Measurements from ENCODE around the gene GAB1.

The GAB1 gene

DNA sequence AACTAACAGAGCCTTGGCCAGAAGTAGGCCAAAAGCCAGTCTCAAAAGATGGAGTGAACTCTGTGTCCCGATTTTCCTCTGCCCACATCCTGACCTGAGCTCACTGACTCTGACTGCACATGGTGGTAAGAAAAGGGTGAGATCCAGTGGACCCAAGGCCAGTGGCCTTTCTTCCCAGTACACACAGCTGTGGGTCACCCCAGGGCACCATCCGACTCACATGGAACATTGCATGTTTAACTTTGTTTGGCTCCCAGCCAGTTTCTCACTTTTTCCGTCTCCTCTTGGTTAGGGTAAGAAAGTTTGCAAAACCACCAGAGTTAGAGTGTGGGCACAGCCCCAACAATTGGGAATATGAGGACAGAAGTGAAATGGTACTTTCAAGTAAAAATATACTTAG lies 69.8 kb downstream of the GAB1 start:
- Histone ChIP-seq H3K79me1 (replicated peaks; ENCODE audit: low read length, poor library complexity, severe bottlenecking) (peaks cover 28% of the 10 kb centered on the region), H3K9ac (ENCODE audit: low read length) (peak overlapping the region; percentile 20), H2BK12ac (ENCODE audit: low read length in 2 of 2) (peak overlapping the region; percentile 40 to 59), H4K8ac (ENCODE audit: low read length) (no peak overlapping the region), H3K4me3 (ENCODE audit: insufficient read depth in 1 of 2, low read depth in 1 of 2, low read length in 2 of 2) (no peak overlapping the region), H2BK5ac (ENCODE audit: low read depth, low read length, poor library complexity, severe bottlenecking) (no peak overlapping the region), H2BK120ac (ENCODE audit: low read depth, low read length) (peak overlapping the region; percentile 73), H3K4me2 (ENCODE audit: low read length, poor library complexity, severe bottlenecking) (no peak overlapping the region), H2AK5ac (ENCODE audit: low read length, severe bottlenecking) (no peak overlapping the region), H4K91ac (ENCODE audit: low read length) (peak overlapping the region; percentile 52), H2AFZ (ENCODE audit: low read depth, low read length) (no peak overlapping the region), H3K27ac (ENCODE audit: low read length, poor library complexity, severe bottlenecking) (no peak overlapping the region), H3K36me3 (ENCODE audit: control insufficient read depth in 1 of 2, insufficient read depth in 2 of 2, low read depth in 1 of 2, low read length in 2 of 2) (no peaks in the 10 kb centered on the region), H3K23ac (ENCODE audit: low read length in 2 of 2) (no peak overlapping the region), H3K27me3 (ENCODE audit: control insufficient read depth in 1 of 2, insufficient read depth in 1 of 2, low read length in 2 of 2) (no peaks in the 10 kb centered on the region), H2BK15ac (ENCODE audit: low read depth, poor library complexity, severe bottlenecking) (no peak overlapping the region), H3K4ac (ENCODE audit: low read depth in 1 of 2, low read length in 2 of 2) (peak overlapping the region in 1 of 2 experiments; percentile 67), H3K14ac (ENCODE audit: low read length in 2 of 2) (no peak overlapping the region), H3K9me3 (ENCODE audit: control insufficient read depth, low read length) (no peaks in the 10 kb centered on the region), H3K4me1 (ENCODE audit: control insufficient read depth, insufficient read depth, low read depth, low read length) (peaks cover 7% of the 10 kb centered on the region), H3K18ac (ENCODE audit: low read depth in 1 of 2, low read length in 2 of 2) (peak overlapping the region; percentile 5 to 66)
- 45% methylated on average over 3 of the region's 3 CpGs for WGBS
- peak; percentile 92 for DNase-seq

DNA sequence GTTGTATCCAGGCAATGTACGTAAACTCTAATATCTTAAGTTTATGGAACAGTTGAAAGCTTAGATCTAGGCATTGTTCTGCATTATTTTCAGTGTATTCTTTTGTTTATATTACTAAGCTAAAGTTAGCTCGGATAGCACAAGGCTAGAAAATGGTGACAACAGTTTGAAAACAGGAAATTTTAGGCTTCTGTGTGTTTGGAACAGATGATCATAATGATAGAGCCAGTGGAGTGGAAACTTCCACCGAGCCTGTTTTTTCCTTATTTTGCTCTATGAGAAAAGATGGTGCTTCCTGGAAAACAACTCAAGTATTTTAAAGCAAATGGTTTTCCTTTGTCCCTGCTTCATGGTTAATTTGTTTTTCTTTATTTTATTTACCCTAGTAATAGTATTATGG lies 70.8 kb downstream of the GAB1 start:
- no peak overlapping the region for H2BK12ac ChIP-seq (ENCODE audit: low read length in 2 of 2)
- H3K9ac ChIP-seq (ENCODE audit: low read length) = peak overlapping the region; percentile 20
- peak; percentile 71 for DNase-seq
- no peak overlapping the region for H3K4me3 ChIP-seq (ENCODE audit: insufficient read depth in 1 of 2, low read depth in 1 of 2, low read length in 2 of 2)
- H3K14ac ChIP-seq (ENCODE audit: low read length in 2 of 2) = no peak overlapping the region
- no peak overlapping the region for H2BK120ac ChIP-seq (ENCODE audit: low read depth, low read length)
- H4K91ac ChIP-seq (ENCODE audit: low read length) = no peak overlapping the region
- H2AFZ ChIP-seq (ENCODE audit: low read depth, low read length) = no peak overlapping the region
- H4K8ac ChIP-seq (ENCODE audit: low read length) = no peak overlapping the region
- H3K79me1 ChIP-seq (replicated peaks; ENCODE audit: low read length, poor library complexity, severe bottlenecking) = peaks cover 29% of the 10 kb centered on the region
- no peak overlapping the region for H3K27ac ChIP-seq (ENCODE audit: low read length, poor library complexity, severe bottlenecking)
- H3K4me2 ChIP-seq (ENCODE audit: low read length, poor library complexity, severe bottlenecking) = no peak overlapping the region
- no peak overlapping the region for H2BK5ac ChIP-seq (ENCODE audit: low read depth, low read length, poor library complexity, severe bottlenecking)
- H3K27me3 ChIP-seq (ENCODE audit: control insufficient read depth in 1 of 2, insufficient read depth in 1 of 2, low read length in 2 of 2) = no peaks in the 10 kb centered on the region
- H3K9me3 ChIP-seq (ENCODE audit: control insufficient read depth, low read length) = no peaks in the 10 kb centered on the region
- no peak overlapping the region for H3K18ac ChIP-seq (ENCODE audit: low read depth in 1 of 2, low read length in 2 of 2)
- WGBS = 4% methylated on average over 2 of the region's 3 CpGs
- peaks cover 7% of the 10 kb centered on the region for H3K4me1 ChIP-seq (ENCODE audit: control insufficient read depth, insufficient read depth, low read depth, low read length)
- H2BK15ac ChIP-seq (ENCODE audit: low read depth, poor library complexity, severe bottlenecking) = no peak overlapping the region
- no peak overlapping the region for H3K4ac ChIP-seq (ENCODE audit: low read depth in 1 of 2, low read length in 2 of 2)
- H3K36me3 ChIP-seq (ENCODE audit: control insufficient read depth in 1 of 2, insufficient read depth in 2 of 2, low read depth in 1 of 2, low read length in 2 of 2) = no peaks in the 10 kb centered on the region
- no peak overlapping the region for H3K23ac ChIP-seq (ENCODE audit: low read length in 2 of 2)
- H2AK5ac ChIP-seq (ENCODE audit: low read length, severe bottlenecking) = no peak overlapping the region

GRCh38 chr4:143407888-143408287 lies 71.2 kb downstream of the GAB1 start:
- Histone ChIP-seq H2AK5ac (ENCODE audit: low read length, severe bottlenecking) (no peak overlapping the region), H3K36me3 (ENCODE audit: control insufficient read depth in 1 of 2, insufficient read depth in 2 of 2, low read depth in 1 of 2, low read length in 2 of 2) (no peaks in the 10 kb centered on the region), H3K79me1 (replicated peaks; ENCODE audit: low read length, poor library complexity, severe bottlenecking) (peaks cover 27% of the 10 kb centered on the region), H3K27ac (ENCODE audit: low read length, poor library complexity, severe bottlenecking) (no peak overlapping the region), H3K9me3 (ENCODE audit: control insufficient read depth, low read length) (no peaks in the 10 kb centered on the region), H4K91ac (ENCODE audit: low read length) (no peak overlapping the region), H3K9ac (ENCODE audit: low read length) (peak overlapping the region; percentile 20), H3K23ac (ENCODE audit: low read length in 2 of 2) (no peak overlapping the region), H2AFZ (ENCODE audit: low read depth, low read length) (no peak overlapping the region), H2BK12ac (ENCODE audit: low read length in 2 of 2) (no peak overlapping the region), H4K8ac (ENCODE audit: low read length) (no peak overlapping the region), H3K4me3 (ENCODE audit: insufficient read depth in 1 of 2, low read depth in 1 of 2, low read length in 2 of 2) (no peak overlapping the region), H2BK15ac (ENCODE audit: low read depth, poor library complexity, severe bottlenecking) (no peak overlapping the region), H3K4me2 (ENCODE audit: low read length, poor library complexity, severe bottlenecking) (no peak overlapping the region), H3K4ac (ENCODE audit: low read depth in 1 of 2, low read length in 2 of 2) (no peak overlapping the region), H3K27me3 (ENCODE audit: control insufficient read depth in 1 of 2, insufficient read depth in 1 of 2, low read length in 2 of 2) (no peaks in the 10 kb centered on the region), H2BK5ac (ENCODE audit: low read depth, low read length, poor library complexity, severe bottlenecking) (no peak overlapping the region), H2BK120ac (ENCODE audit: low read depth, low read length) (no peak overlapping the region), H3K4me1 (ENCODE audit: control insufficient read depth, insufficient read depth, low read depth, low read length) (peaks cover 7% of the 10 kb centered on the region), H3K18ac (ENCODE audit: low read depth in 1 of 2, low read length in 2 of 2) (no peak overlapping the region), H3K14ac (ENCODE audit: low read length in 2 of 2) (no peak overlapping the region)
- no peak for DNase-seq
- 17% methylated on average over 1 of the region's 2 CpGs for WGBS

- WGBS = 80% methylated on average over 2 of the region's 3 CpGs
These were observed 73.3 kb downstream of the GAB1 start for GRCh38 chr4:143410015-143410414.

More at GRCh38 chr4:143410015-143410414, 73.3 kb downstream of the GAB1 start:
- H2AK5ac ChIP-seq (ENCODE audit: low read length, severe bottlenecking) = no peak overlapping the region
- no peak overlapping the region for H4K8ac ChIP-seq (ENCODE audit: low read length)
- no peak overlapping the region for H3K14ac ChIP-seq (ENCODE audit: low read length in 2 of 2)
- H3K27ac ChIP-seq (ENCODE audit: low read length, poor library complexity, severe bottlenecking) = no peak overlapping the region
- H2AFZ ChIP-seq (ENCODE audit: low read depth, low read length) = no peak overlapping the region
- H3K27me3 ChIP-seq (ENCODE audit: control insufficient read depth in 1 of 2, insufficient read depth in 1 of 2, low read length in 2 of 2) = no peaks in the 10 kb centered on the region
- no peak overlapping the region for H3K23ac ChIP-seq (ENCODE audit: low read length in 2 of 2)
- no peak overlapping the region for H3K4me3 ChIP-seq (ENCODE audit: insufficient read depth in 1 of 2, low read depth in 1 of 2, low read length in 2 of 2)
- no peak overlapping the region for H2BK120ac ChIP-seq (ENCODE audit: low read depth, low read length)
- H3K9me3 ChIP-seq (ENCODE audit: control insufficient read depth, low read length) = no peaks in the 10 kb centered on the region
- no peak overlapping the region for H4K91ac ChIP-seq (ENCODE audit: low read length)
- no peak overlapping the region for H3K18ac ChIP-seq (ENCODE audit: low read depth in 1 of 2, low read length in 2 of 2)
- peaks cover 5% of the 10 kb centered on the region for H3K4me1 ChIP-seq (ENCODE audit: control insufficient read depth, insufficient read depth, low read depth, low read length)
- H2BK15ac ChIP-seq (ENCODE audit: low read depth, poor library complexity, severe bottlenecking) = no peak overlapping the region
- no peak overlapping the region for H3K4ac ChIP-seq (ENCODE audit: low read depth in 1 of 2, low read length in 2 of 2)
- H3K36me3 ChIP-seq (ENCODE audit: control insufficient read depth in 1 of 2, insufficient read depth in 2 of 2, low read depth in 1 of 2, low read length in 2 of 2) = no peaks in the 10 kb centered on the region
- no peak overlapping the region for H2BK12ac ChIP-seq (ENCODE audit: low read length in 2 of 2)
- no peak for DNase-seq
- no peak overlapping the region for H3K4me2 ChIP-seq (ENCODE audit: low read length, poor library complexity, severe bottlenecking)
- no peak overlapping the region for H3K9ac ChIP-seq (ENCODE audit: low read length)
- no peak overlapping the region for H2BK5ac ChIP-seq (ENCODE audit: low read depth, low read length, poor library complexity, severe bottlenecking)
- H3K79me1 ChIP-seq (replicated peaks; ENCODE audit: low read length, poor library complexity, severe bottlenecking) = peaks cover 26% of the 10 kb centered on the region

Measured in mesenchymal stem cell (in vitro differentiated cells and primary cell).